NT2/D1 (cell line): ENCODE measurements around the gene PHACTR1.

ENCODE experiments used
- SUZ12 ChIP-seq: IDR thresholded peaks from 2 replicates; pipeline ENCODE4 v1.6.1; 2011; ENCODE audit not compliant: insufficient read length, insufficient read depth; ENCODE audit errors: extremely low read depth
- YY1 ChIP-seq: IDR thresholded peaks from 2 replicates; pipeline ENCODE4 v1.6.1; 2011; ENCODE audit not compliant: insufficient read length, insufficient read depth

DNA sequence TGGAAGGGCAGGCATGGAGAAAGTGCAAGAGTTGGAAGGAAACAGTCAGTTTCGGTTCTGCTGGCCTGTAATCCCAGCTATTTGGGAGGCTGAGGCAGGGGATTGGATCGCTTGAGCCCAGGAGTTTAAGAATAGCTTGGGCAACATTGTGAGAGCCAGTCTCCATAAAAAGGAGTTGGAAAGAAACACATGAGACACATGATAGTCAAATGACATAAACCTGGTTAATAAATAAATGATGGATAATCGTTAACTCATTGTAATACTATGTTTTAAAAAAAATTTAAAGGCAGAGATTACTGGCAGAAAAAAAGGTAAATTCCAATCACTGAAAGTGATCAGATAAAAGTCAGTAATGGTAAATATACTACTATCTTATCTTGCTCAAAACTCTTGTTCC, 37.2 kb upstream of the PHACTR1 start:
- TF ChIP-seq SUZ12 = no peak
- no peak for TF ChIP-seq YY1
